ENCODE data around the gene TMTC1.

TMTC1 gene

DNA sequence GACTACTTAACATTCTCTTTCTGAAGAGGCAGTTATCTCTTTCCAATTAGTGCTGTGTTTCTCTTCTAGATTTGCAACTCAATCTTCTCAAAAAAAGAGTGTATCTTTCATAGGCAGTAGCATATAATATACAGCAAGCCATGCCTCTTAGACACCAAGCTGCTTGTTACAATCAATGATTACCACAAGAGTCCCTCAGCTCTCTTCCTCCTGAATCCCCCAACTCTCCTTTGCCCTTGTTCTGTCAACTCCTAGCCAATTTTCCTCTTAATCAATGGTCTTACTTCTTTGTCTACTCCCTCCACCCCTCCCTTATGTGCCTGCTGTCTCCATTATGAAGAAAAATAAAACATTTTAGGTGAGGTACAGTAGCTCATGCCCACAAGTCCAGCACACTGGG lies 2.6 kb downstream of the TMTC1 start:
- H3K4me3 ChIP-seq (ENCODE audit: low read depth, low read length): no peak overlapping the region

DNA sequence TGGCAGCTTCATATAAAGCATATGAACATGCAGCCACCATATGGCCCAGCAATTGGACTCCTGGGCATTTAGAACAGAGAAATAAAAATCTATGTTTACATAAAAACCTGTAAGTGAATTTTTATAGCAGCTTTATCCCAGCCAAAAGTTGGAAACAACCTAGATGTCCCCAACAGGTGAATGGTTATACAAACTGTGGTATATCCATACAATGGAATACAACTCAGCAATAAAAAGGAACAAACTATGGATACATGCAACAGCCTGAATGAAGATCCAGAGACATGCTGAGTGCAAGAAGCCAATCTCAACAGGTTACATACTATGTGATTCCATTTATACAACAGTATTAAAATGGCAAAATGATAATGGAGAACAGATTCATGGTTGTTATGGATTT lies 3.7 kb downstream of the TMTC1 start:
- H3K4me3 ChIP-seq (ENCODE audit: low read depth, low read length): no peak overlapping the region

DNA sequence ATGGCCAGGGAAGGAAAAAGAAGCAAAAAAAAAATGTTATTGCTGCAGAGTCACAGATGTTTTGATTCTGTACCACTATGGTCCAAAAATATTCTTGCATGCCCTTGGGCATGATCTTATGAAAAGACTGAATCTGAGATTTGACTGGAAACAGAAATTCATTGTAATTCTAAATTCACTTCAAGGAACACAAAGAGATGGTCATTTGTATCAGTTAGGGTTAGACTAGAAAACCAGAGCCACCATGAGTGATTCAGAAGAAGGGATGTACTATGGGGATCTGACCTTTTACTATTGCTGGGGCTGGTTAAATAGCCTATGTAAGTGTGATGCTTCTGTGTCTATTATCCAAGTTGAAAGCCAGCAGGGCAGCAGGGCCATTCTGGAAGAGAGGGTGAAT lies 5.2 kb downstream of the TMTC1 start:
- H3K4me3 ChIP-seq (ENCODE audit: low read depth, low read length): no peak overlapping the region

DNA sequence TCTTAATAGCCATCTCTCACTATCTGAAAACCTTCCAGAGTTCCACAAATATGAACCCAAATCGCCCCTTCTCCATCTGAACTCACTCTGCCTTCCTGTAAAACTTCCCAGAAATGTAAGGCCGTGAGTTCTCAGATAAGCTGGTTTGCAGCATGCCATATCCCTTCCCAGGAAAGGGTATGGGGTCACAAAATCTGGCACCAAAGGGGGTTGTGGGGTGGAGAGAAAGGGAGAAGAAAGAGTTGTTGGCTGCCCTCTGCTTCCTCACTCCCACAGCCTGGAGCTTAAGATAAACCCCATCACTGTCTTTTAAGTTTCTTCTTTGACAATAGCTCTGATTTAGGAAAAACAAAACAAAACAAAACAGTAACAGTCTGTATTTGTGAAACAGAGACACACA lies 10.7 kb downstream of the TMTC1 start:
- H3K4me3 ChIP-seq (ENCODE audit: low read depth, low read length): no peak overlapping the region

- H3K4me3 ChIP-seq (ENCODE audit: low read depth, low read length): no peak overlapping the region
Observed at GRCh38 chr12:29771786-29772185, 12.0 kb downstream of the TMTC1 start.

- H3K4me3 ChIP-seq (ENCODE audit: low read depth, low read length): no peak overlapping the region
Observed at GRCh38 chr12:29771165-29771564, 12.6 kb downstream of the TMTC1 start.

- H3K4me3 ChIP-seq (ENCODE audit: low read depth, low read length): no peak overlapping the region
Observed at GRCh38 chr12:29769162-29769858, 14.4 kb downstream of the TMTC1 start.

- H3K4me3 ChIP-seq (ENCODE audit: low read depth, low read length): no peak overlapping the region
Observed at GRCh38 chr12:29768372-29768771, 15.4 kb downstream of the TMTC1 start.

GRCh38 chr12:29763301-29763683 lies 20.4 kb downstream of the TMTC1 start:
- H3K4me3 ChIP-seq (ENCODE audit: low read depth, low read length): no peak overlapping the region

DNA sequence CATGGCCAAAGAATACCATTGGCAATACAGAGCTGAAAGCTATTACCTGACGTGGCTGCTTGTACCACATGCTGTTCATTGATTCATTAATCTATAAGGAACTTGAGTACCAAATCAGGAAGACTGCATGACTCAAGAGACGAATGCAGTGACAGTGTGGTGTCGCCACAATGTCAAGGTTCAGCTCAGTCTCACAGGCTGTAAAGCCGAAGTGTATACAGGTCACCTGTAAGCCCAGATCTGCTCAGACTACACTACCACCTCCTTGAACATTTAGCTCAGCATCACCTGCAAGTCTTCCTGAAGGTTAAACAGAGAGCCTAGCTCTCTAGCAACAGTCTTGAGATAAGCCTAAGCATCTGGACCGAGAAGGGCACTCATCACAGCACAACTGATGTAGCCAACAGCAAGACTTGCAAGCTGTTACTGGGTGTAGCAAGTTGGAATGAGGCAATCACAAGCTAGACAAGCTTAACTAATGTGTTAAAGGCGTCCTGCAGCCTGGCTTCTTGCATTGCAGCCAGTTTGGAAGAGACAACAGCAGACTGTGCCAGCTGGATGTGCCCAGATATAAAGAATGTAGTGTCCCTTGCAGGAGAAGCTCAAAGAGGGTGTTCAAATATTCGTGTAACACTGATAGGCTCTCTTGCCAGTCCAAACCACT lies 21.0 kb downstream of the TMTC1 start:
- H3K4me3 ChIP-seq (ENCODE audit: low read depth, low read length): no peak overlapping the region

- no peak overlapping the region for H3K4me3 ChIP-seq (ENCODE audit: low read depth, low read length)
Observed at GRCh38 chr12:29759950-29760349, 23.8 kb downstream of the TMTC1 start.

GRCh38 chr12:29756741-29757390 lies 26.9 kb downstream of the TMTC1 start:
- no peak overlapping the region for H3K4me3 ChIP-seq (ENCODE audit: low read depth, low read length)

GRCh38 chr12:29754235-29755189 lies 29.2 kb downstream of the TMTC1 start:
- no peak overlapping the region for H3K4me3 ChIP-seq (ENCODE audit: low read depth, low read length)

- no peak overlapping the region for H3K4me3 ChIP-seq (ENCODE audit: low read depth, low read length)
Observed at GRCh38 chr12:29752121-29752520, 31.6 kb downstream of the TMTC1 start.

DNA sequence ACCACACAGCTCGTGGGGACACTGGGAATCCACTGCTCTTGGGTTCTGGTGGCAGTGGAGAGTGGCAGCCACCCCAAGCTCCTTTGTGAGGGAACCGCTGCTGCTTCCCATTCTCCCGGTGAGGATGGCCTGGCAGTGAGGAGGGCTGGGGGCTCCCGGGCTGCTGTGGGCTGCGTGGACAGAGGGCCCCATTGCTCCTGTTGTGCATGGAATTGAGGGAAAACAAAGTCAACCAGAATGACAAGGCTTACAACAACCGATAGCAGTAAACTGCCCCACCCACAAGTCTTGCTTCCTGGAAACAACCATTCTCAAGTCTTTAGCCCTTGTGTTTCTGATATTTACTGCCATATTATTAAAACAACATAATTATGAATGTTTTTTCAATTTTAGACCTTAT lies 32.1 kb downstream of the TMTC1 start:
- H3K4me3 ChIP-seq (ENCODE audit: low read depth, low read length): no peak overlapping the region

- H3K4me3 ChIP-seq (ENCODE audit: low read depth, low read length): no peak overlapping the region
Observed at GRCh38 chr12:29750928-29751220, 32.9 kb downstream of the TMTC1 start.

- H3K4me3 ChIP-seq (ENCODE audit: low read depth, low read length): no peak overlapping the region
Observed at GRCh38 chr12:29750131-29750927, 33.4 kb downstream of the TMTC1 start.

DNA sequence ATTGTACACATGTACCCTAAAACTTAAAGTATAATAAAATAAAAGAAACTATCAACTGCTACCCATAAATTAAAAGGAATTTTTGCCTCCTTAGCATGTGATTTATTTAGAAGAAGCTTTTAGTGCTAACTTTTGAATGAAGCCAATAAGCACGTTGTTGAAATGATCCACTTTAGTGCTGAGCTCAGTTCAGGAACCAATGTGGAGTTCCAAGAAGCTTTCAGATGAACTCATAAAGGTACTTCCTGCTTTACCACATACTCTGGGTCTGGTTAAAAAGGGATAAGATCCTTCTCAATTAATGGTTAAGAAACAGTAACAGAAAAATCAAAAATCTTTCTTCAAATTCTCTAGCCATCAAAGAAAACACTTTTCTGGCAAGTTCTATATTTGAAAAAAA lies 39.4 kb downstream of the TMTC1 start:
- no peak overlapping the region for H3K4me3 ChIP-seq (ENCODE audit: low read depth, low read length)

- H3K4me3 ChIP-seq (ENCODE audit: low read depth, low read length): no peak overlapping the region
Observed at GRCh38 chr12:29743801-29744200, 39.9 kb downstream of the TMTC1 start.

DNA sequence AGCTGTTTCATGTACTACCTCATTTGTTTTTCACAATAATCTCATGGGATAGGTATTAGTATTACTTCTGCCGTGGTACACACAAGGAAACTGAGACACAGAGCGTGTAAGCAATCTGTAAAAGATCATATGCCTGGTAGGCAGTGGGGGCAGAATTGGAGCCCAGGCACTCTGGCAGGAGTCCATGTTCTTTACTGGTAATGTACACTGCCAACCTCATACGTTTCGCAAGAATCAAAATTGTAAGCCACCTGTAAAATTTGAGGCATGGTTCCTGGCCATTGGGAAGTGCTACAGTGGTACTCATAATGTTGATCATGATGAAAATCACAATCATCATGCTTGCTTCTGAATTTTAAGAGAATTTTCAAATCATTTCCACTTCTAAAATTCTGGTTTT lies 40.7 kb downstream of the TMTC1 start:
- H3K4me3 ChIP-seq (ENCODE audit: low read depth, low read length): no peak overlapping the region

GRCh38 chr12:29742646-29743045 lies 41.1 kb downstream of the TMTC1 start:
- H3K4me3 ChIP-seq (ENCODE audit: low read depth, low read length): no peak overlapping the region
